Heart right ventricle (tissue), 16 donors: ENCODE measurements around the gene PI4K2A. TPM values are rescaled to one million over a fixed set of nuclear protein-coding genes. Genes with fewer than 3 reads are reported as not detected.

Source experiments
- ATAC-seq, 8 donors: fragments of 200-7000 bp; cut with Tn5 transposase; one replicate each; pipeline ENCODE4 v1.9.1; 2020; ENCODE audit warnings: mild to moderate bottlenecking in 8 of 8, moderate library complexity in 8 of 8, moderate number of reproducible peaks in 1 of 8
- DNase-seq, 2 donors: peaks; one replicate each; pipeline ENCODE4 v3.0.0-alpha.2; 2020
- H3K27ac ChIP-seq, 10 donors: fragments of 200-600 bp; sonication (generic) in 2 of 10; one replicate each; pipeline versions ENCODE4 v1.5.0 to v1.8.0; 2020 to 2022; ENCODE audit warnings: mild to moderate bottlenecking in 3 of 10
- H3K27me3 ChIP-seq, 7 donors: fragments of 200-600 bp; one replicate each; pipeline ENCODE4 v1.8.0; 2021 to 2022; ENCODE audit warnings: mild to moderate bottlenecking in 2 of 7
- H3K36me3 ChIP-seq, 9 donors: fragments of 200-600 bp; sonication (generic) in 1 of 9; one replicate each; pipeline versions ENCODE4 v1.5.0 to v1.8.0; 2020 to 2022; ENCODE audit warnings: mild to moderate bottlenecking in 2 of 9
- H3K4me1 ChIP-seq, 9 donors: fragments of 200-600 bp; sonication (generic) in 1 of 9; one replicate each; pipeline versions ENCODE4 v1.5.0 to v1.8.0; 2020 to 2022; ENCODE audit warnings: mild to moderate bottlenecking in 4 of 9
- H3K4me3 ChIP-seq, 10 donors: fragments of 200-600 bp; sonication (generic) in 2 of 10; one replicate each; pipeline versions ENCODE4 v1.5.0 to v1.8.0; 2020 to 2022; ENCODE audit warnings: mild to moderate bottlenecking in 7 of 10, moderate library complexity in 2 of 10
- H3K9me3 ChIP-seq, 11 donors: fragments of 200-600 bp in 10 of 11; sonication (generic) in 2 of 11; one replicate each; pipeline versions ENCODE4 v1.5.0 to v1.8.0; 2013 to 2022; ENCODE audit warnings: mild to moderate bottlenecking in 2 of 11, control low read depth in 1 of 11, moderate library complexity in 1 of 11
- WGBS, 2 donors: extraction: QIAGEN DNeasy Blood & Tissue Kit; methylation state at CpG; one replicate each; pipeline ENCODE4 v1.1.7; 2013; ENCODE audit warnings: inconsistent platforms in 1 of 2; 5-methylcytosine and 5-hydroxymethylcytosine counted together
- intact Hi-C, 10 donors: fragments of 100-400 bp; cut with DNase I; formaldehyde crosslinking; loops; one replicate each; pipeline versions ENCODE4 v1.11.1 to v1.14.2; 2022
- polyA plus RNA-seq, 2 donors: library from polyadenylated mRNA; stranded (reverse); fragments of 200-250 nt; gene quantifications; one replicate each; pipeline ENCODE4 v1.2.3, GENCODE V29; 2013
- total RNA-seq, 10 donors: library from RNA; stranded (reverse); fragmentation: NEBNext Ultra II Directional in 3 of 10; extraction: Animal tissue kit (Norgen Biotek cat#: 25700) in 3 of 10; gene quantifications; one replicate each; pipeline versions ENCODE4 v1.2.1 to v1.2.4, GENCODE V29; 2021 to 2023
- TF ChIP-seq, protein P1 (sequence below), 9 donors: fragments of 200-600 bp; sonication (generic) in 2 of 9; IDR thresholded peaks; one replicate each; pipeline versions ENCODE4 v1.5.0 to v1.8.0; 2021 to 2022; ENCODE audit warnings: antibody characterized with exemption in 9 of 9, mild to moderate bottlenecking in 5 of 9, moderate library complexity in 1 of 9
- donor health status: Arrhythmogenic right ventricular cardiomyopathy.
- donor health status: ischemic (EF 13 %, LVEDD 7.1; RV severe dilation, severe dysfunction).
- donor health status: healthy with polysubstance abuse.
- donor health status: DM: no; HTN: yes; CAD: no.
- donor health status: DM: no; HTN: no; CAD: no.
- donor health status: ischemic (EF 25% LVEDD 6.9; RV normal size, moderate dysfunction).
- donor health status: ischemic (EF 25% LVEDD 5.7; RV mildly dilated, moderate dysfunction).
- donor health status: healthy.
- donor health status: DM: yes; HTN: yes; CAD: no.
- donor health status: Ischemic cardiomyopathy.
- donor health status: ischemic (EF 35%, LVEDD 5.7; RV mildly dilated, moderate dysfunction).
- donor health status: nonischemic (EF 11% LVEDD 7.7; RV severe dilation, severe dysfunction).
- donor health status: DM: yes; HTN: yes; CAD: no.
- donor health status: PGD.
- donor health status: ischemic (EF 29% LVEDD 5.4; RV normal size, mild dysfunction).
- donor health status: nonischemic (EF 23%, LVEDD 6.1; RV moderate dilation, normal function).

PI4K2A gene
- total and polyA plus RNA-seq, 12 donors: 5.3 to 20.7 (median 14.2) TPM

DNA sequence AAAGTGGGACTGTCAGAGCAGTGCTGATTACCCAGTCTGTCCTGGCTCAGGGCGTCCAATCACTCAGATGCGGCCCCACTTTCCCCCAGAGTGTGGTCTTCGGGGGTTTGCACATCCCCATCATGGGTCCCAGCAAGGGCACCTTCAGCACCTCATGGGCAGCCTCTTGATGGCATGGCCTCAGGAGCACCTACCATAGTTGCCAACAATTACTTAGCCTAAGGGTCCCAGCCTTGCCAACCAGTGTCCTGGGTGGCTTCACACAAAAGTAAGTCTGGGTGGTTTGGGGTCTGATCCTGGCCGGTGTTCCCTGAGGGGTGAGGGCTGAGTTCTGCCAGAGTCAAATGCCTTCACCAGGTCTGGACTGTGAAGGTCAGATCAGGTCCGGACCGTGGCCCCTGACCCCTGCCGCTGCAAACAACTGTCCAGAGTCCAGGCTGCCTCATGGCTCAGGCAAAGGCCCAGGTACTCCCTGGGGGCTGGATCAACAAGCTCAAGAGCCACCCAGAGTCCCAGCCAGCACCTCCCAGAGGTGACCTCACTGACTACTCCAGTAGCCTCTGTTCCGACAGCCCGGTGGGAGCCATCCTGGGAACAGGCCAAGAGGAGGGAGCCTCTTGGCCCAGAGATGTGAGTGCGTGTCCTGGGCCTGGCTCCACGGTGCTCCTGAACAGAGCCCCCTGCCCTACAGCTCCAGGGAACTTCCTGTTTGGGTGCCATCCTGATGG is 66.8 kb downstream of the PI4K2A start:
- H3K4me3 ChIP-seq: no peak overlapping the region
- peaks cover 0 to 4% (median 0%) of the 10 kb centered on the region in 7 donors for H3K27me3 ChIP-seq
- intact Hi-C loops: no loop called here
- no peaks in the 10 kb centered on the region for H3K36me3 ChIP-seq
- TF ChIP-seq, protein P1, sequence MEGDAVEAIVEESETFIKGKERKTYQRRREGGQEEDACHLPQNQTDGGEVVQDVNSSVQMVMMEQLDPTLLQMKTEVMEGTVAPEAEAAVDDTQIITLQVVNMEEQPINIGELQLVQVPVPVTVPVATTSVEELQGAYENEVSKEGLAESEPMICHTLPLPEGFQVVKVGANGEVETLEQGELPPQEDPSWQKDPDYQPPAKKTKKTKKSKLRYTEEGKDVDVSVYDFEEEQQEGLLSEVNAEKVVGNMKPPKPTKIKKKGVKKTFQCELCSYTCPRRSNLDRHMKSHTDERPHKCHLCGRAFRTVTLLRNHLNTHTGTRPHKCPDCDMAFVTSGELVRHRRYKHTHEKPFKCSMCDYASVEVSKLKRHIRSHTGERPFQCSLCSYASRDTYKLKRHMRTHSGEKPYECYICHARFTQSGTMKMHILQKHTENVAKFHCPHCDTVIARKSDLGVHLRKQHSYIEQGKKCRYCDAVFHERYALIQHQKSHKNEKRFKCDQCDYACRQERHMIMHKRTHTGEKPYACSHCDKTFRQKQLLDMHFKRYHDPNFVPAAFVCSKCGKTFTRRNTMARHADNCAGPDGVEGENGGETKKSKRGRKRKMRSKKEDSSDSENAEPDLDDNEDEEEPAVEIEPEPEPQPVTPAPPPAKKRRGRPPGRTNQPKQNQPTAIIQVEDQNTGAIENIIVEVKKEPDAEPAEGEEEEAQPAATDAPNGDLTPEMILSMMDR (IDR thresholded peaks at IDR 0.05): no peak
- no peaks in the 10 kb centered on the region for H3K9me3 ChIP-seq
- peaks cover 0 to 14% (median 10%) of the 10 kb centered on the region in 9 donors for H3K4me1 ChIP-seq
- ATAC-seq (peak in 1 of 8 donors; percentile 28), DNase-seq (no peak)
- WGBS, 2 donors: 81 to 88% methylated on average over 11 of the region's 11 CpGs
- no peak overlapping the region for H3K27ac ChIP-seq

GRCh38 chr10:97708167-97708566 is 67.7 kb downstream of the PI4K2A start:
- H3K27ac ChIP-seq: no peak overlapping the region
- WGBS, 2 donors: 89 to 92% methylated on average over 2 of the region's 2 CpGs
- no peaks in the 10 kb centered on the region for H3K36me3 ChIP-seq
- ATAC-seq (no peak), DNase-seq (no peak)
- H3K27me3 ChIP-seq: peaks cover 0 to 4% (median 0%) of the 10 kb centered on the region in 7 donors
- intact Hi-C loops: loop anchor here in 5 of 10 donors (2.0 kb wide), 2 partner anchors 23 to 27 kb away; no protein-coding TSS in a partner anchor
- no peaks in the 10 kb centered on the region for H3K9me3 ChIP-seq
- H3K4me3 ChIP-seq: no peak overlapping the region
- TF ChIP-seq, protein P1 (IDR thresholded peaks at IDR 0.05): no peak
- peaks cover 0 to 22% (median 14%) of the 10 kb centered on the region in 9 donors for H3K4me1 ChIP-seq

DNA sequence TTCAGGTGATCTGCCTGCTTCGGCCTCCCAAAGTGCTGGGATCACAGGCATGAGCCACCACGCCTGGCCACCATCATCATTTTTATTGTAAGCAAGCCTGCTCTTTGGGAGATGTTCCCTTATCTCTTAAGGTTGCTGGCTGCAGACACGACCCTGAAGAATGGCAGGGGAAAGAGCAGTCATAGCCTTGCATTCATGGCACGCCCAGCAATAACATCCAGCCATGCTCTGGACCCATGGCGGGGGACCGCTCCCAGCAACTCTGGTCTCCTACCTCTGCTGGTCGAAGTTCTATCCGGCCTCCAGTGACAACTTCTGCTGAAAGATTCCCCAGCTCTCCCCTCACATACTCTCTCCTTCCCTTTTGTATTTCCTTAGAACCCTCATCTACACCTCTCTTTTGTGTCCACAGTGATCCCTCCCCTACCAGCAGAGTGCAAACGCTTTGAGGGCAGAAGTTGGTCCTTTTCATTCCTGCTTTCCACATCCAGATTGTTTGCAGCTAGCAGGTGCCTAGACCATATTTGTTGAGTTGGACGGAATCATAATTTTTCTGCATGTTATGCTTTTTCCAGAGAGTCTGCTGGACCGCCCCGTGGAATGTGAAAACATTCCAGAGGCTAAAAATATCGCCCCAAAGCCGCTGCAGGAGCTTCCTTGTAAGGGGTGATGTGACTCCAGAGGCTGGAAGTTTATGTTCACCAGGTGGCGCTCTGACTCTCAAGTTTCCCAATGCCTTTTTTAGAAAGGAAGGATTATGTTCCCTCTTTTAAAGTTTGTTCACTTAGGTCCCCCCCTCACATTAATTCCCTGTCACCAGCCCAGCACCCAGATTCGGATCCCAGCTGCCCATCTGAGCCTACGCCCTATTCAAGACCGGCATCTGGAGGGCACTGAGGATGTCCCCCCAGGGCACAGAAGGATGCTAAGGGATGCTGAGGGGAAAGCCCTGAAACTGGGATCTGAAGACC is 68.8 kb downstream of the PI4K2A start:
- TF ChIP-seq, protein P1 (IDR thresholded peaks at IDR 0.05): peak; percentile 33 to 78 (median 71)
- no peaks in the 10 kb centered on the region for H3K9me3 ChIP-seq
- no peaks in the 10 kb centered on the region for H3K27me3 ChIP-seq
- intact Hi-C loops: loop anchor here in 6 of 10 donors (1.0 to 2.0 kb wide), 3 partner anchors 22 to 26 kb away; no protein-coding TSS in a partner anchor
- peaks cover 0 to 28% (median 18%) of the 10 kb centered on the region in 9 donors for H3K4me1 ChIP-seq
- H3K36me3 ChIP-seq: no peaks in the 10 kb centered on the region
- ATAC-seq: peak in 6 of 8 donors; percentile 32 to 63 (median 49)
- peak overlapping the region in 1 of 10 donors; percentile 7 for H3K27ac ChIP-seq
- peak; percentile 49 to 79 for DNase-seq
- WGBS, 2 donors: 37 to 40% methylated on average over 18 of the region's 18 CpGs
- H3K4me3 ChIP-seq: no peak overlapping the region
